ENCODE measurements around the gene DAB2IP. TPM values are rescaled to one million over a fixed set of nuclear protein-coding genes. Genes with fewer than 3 reads are reported as not detected.

DAB2IP gene
- polyA plus RNA-seq, 12 donors: 29.6 to 49.8 (median 38.4) TPM; not detected in 1

DNA sequence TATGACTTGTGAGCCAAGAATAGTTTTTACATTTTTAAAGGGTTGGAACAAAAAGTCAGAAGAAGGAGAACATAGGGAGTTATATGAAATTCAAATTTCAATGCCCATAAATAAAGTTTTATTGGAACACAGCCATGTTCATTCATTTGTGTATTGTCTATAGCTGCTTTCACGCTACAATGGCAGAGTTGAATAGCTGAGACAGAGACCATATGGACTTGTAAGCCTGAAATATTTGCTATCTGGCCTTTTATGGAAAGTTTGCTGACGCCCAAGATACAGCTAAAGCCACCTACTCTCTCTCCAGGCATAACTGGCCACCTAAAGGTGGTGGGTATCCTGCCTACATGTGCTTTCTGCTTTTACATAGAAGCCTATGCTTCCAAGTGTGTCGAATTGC lies 10.9 kb downstream of the DAB2IP start:
- DNase-seq: no peak

DNA sequence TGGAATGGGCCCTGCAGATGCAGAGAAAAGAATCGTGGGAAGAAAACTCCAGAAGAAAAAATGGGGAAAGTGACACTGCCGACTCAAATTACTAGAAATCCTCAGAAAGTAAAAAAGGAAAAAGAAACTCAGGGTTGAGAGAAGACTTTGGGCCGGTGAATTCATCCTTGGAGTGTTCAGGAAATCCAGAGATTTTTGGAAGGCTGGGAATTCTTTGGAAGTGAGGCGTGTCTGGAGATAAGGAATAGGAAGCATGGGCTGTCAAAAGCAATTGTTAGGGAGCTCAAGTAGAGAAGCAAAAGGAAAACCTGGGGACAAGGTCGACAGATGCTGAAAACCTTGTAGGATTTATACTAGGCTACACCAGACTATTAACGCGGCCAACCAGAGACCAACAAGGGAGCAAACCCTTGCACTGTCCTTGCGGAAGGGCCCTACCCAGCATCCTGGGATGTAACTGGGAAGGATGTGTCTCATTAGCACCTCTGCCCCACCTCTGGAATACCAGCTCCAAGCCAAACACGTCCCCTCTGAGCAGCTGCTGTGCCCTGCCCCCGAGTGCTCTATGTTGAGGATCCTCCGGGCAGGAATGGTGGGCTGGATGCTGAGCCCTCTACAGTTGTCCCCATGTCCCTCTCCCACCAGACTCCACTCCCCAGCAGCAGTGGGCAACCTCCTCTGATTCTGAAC lies 11.6 kb downstream of the DAB2IP start:
- no peak for DNase-seq

DNA sequence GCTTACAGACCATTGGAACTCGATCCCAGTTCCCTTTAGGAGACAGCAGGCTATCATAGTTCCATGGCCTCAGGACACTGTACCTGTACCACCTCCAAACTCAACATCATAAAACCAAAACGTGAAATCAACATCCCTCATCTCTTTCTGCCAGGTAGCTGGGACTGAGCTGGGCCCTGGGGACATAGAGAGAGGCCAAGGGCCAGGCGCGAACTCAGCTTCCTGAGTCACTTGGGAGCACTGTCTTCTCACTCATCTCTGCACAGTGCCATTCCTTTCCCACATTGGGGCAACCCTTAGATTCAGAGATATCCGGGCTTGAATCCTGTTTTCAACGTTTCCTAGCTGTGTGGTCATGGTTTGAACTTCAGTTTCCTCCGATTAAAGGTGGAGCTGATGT lies 12.2 kb downstream of the DAB2IP start:
- no peak for DNase-seq

DNA sequence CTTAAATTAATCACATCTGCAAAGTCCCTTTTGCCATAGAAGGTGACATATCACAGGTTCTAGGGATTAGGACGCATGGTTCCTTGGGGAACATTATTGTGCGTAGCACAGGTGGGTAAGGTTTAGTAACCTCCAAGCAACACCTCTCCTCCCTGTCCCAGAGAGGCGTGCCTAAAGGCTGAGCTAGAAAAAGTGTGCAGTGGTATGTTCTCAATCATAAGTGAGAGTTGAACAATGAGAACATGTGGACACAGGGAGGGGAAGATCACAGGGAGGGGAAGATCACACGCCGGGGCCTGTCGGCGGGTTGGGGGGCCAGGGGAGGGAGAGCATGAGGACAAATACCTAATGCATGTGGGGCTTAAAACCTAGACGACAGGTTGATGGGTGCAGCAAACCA lies 14.9 kb downstream of the DAB2IP start:
- DNase-seq: no peak

DNA sequence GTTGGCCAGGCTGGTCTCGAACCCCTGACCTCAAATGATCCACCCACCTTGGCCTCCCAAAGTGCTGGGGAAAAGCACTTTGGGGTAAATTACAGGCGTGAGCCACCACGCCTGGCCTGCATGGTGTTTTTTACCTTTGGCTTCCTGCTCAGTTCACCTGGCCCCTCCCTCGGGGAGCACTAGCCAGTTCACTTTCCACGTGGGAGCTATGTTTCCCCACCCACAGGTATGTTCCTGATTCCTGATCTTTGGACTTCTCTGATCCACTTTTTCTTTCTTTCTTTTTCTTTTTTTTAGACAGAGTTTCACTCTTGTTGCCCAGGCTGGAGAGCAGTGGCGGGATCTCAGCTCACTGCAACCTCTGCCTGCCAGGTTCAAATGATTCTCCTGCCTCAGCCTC lies 15.8 kb downstream of the DAB2IP start:
- DNase-seq: no peak

DNA sequence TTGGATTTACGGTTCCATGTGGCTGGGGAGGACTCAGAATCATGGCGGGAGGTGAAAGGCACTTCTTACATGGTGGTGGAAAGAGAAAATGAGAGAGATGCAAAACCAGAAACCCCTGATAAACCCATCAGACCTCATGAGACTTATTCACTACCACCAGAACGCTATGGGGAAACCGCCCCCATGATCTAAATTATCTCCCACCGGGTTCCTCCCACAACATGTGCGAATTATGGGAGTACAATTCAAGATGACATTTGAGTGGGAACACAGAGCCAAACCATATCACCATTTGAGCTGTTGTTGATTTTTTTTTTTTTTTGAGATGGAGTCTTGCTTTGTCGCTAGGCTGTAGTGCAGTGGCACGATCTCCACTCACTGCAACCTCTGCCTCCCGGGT lies 16.5 kb downstream of the DAB2IP start:
- no peak for DNase-seq

DNA sequence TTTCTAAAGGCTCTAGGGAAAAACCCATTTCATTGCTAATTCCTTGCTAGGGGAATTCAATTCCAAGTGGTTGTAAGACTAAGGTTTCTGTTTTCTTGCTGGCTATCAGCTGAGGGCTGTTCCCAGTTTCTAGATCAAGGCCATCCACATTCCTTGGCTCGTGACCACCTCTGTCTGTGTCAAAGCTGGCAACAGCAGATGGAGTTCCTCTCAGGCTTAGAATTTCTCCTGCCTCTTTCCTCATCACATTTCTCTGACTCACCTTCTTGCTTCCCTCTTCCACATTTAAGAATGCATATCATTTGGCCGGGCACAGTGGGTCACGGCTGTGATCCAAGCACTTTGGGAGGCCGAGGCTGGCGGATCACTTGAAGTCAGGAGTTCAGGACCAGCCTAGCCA lies 19.0 kb downstream of the DAB2IP start:
- DNase-seq: no peak

DNA sequence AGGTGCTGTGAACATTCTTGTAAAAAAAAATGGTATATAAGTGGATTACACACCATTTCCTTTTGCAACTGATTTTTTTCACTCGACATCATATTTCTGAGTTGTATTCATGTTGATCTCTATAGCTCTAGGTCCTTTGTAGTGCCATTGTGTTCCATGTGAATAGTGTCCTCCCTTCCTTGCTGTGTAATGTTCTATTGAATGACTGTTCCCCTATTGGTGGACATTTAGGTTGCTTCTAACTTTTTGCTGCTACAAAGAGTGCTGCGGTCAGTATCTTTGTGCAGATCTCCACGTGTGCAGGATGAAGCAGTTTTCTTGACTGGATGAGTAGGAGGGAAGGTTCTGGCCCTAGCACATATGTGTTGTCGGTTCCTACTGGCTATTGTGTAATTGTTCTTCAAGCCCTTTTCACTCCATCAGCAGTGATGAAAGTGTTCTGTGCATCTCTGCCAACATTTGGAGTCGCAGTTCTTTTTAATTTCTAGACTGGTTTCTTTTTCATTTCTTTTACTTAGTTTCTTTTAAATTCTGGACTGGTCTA lies 20.2 kb downstream of the DAB2IP start:
- no peak for DNase-seq

DNA sequence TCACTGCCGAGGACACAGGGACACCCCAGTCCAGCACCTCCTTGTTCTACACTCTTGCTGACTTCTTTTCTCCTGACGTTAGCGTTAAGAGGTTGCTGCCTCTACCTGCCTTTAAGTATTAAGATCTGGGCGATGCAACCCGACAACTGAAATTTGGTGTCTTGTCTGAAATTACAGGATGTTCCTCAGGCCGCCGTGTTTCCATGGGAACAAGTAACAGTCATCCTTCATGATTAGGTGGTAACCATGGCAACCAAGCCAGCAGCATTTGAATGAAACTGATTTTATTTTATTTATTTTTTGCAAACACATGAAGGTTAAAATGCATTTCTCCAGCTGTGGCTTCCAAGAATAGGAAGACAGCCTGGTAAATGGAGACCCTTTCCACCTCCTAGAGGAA lies 20.8 kb downstream of the DAB2IP start:
- DNase-seq: no peak

DNA sequence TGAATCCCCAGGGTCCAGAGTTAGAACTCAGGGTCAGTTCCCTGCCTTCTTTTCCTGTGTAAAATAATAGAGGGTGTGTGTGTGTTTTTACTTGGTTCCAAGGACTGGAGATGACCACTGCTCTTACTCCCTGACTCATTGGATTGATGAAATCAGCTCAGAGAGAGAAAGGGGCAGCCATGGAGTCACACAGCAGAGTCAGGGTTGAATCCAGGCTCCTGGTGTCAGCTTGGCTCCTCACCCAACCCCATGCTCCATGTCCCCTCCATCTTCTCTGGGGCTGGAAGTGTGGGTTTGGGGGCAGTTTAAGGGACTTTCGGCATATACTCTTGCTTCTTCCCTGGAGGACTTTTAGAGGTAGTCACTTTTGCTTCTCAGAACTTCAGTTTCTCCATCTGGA lies 21.6 kb downstream of the DAB2IP start:
- no peak for DNase-seq

DNA sequence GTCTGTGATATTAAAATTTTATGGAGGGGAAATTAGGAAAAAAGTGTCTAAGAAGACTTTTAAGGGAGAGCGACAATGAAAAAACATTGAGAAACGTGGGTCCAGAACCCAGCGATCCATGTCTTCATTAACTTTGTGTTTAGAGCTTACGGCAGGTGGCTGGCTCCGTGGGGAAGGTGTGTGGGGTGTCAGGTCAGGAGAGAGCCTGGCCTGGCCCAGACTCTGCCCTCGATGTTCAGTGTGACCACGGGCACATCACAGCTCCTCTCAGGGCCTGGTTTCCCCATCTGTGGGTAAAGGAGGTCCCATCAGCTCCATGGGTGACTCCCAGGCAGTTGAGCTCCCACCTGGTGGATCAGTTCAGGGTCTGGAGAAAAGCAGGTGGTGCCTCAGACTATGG lies 22.1 kb downstream of the DAB2IP start:
- DNase-seq: no peak

DNA sequence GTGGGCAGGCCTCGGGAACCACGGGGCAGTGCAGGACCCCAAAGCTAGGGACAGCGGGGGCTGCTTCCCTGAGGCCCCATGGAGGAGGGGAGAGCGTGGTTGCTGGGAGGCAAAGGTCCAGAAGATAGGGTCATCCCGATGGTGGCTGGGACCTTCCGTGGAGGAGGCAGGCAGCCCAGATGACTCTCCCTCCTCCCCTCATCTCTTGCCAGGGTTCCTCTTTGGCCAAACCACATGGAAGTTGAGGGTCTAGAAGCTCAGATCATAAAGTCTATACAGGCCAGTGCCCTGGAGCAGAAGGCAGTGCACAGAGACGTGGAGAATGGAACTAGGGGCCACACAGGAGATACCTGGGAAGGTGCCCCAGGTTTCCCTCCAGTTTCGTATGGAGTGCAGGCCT lies 22.6 kb downstream of the DAB2IP start:
- no peak for DNase-seq

DNA sequence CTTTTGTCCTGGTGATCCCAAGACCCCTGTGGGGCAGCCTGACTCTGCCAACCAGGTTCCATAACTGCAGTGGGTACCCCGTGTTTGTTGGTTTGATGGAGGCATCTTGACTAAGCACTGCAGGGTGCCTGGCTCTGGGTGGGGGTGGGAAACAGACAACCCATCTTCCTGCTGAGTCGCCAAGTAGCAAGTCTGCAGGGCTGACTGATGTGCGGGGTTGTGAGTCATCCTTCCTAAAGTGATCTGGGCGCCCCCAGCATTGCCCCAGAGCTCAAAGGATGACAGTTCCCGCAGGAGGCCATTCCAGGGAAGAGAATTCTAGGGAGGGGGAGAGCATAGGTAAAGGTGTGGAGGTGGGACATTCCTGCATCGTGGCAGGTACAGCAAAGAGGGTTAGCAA lies 23.5 kb downstream of the DAB2IP start:
- no peak for DNase-seq

DNA sequence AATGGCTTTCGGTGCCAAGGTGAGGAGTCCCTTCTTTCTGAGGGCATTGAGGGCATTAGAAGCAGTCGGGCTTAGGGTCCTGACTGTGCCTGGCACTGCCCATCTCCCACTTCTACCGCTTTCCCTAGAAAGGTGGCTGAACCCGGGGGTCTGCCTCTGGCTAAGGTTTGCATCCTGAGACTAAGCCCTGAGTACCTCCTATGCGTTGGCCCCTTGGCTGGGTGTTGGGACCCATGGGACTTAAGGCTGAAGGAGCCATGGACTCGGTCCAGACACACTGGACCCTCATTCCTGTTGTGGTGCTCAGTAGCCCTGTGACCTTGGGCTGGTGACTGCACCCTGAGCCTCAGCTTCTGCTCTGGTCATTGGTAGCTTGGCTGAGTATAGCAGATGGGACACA lies 23.9 kb downstream of the DAB2IP start:
- DNase-seq: no peak

DNA sequence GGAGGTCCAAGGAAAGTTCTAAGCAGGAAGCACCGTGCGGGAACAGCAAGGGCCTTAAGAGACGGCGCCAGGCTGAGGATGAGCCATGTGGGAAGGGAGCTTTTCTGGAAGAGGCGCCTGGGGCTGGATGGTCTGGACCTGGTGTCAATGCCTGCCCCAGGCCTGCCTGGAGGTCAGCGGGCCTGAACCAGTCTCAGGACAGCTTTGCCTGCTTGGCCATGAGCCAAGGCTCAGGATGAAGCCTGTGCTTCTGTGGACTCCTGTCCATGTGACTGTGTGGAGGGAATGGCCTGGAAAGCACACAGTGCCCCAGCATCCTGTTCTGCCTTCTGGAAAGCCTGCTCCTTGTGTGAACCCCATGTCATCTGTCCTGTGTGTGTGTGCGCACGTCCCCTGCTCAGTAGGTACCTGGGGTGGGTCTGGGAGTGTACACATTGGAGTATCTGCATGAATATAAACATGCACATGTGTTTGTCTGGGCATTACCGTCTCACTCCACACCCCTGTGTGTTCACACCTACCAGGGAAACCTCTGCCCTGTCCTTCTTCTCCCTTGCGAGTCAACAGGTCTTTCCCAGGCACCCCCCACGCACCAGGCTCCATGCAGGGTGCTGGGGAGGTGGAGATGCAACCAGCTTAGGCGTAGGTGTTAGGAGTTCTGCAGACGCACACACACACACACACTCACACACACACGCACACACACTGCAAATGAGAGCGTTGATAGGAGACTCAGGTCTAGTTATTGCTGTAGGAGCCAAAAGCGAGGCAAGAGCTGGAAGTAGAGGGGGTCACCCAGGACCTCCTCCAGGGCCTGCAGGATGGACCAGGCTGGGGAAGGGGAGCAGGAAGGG lies 24.8 kb downstream of the DAB2IP start:
- no peak for DNase-seq

DNA sequence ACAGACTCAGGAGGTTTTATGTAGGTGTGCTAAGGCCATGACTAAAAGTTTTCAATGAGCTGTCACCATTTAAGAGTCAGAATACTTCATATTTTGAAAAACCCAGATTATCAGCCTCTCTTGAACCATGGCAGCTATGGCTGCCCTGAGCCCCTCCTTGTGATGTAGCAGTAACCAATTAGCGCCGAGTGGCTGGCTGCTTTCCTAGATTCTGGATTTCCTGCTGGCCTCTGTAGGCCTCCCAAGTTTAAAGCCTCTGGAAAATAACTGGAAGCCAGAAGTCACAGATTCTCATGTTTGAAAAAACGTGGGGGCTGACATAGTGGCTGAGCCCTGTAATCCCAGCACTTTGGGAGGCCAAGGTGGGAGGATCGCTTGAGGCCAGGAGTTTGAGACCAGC lies 25.5 kb downstream of the DAB2IP start:
- no peak for DNase-seq

DNA sequence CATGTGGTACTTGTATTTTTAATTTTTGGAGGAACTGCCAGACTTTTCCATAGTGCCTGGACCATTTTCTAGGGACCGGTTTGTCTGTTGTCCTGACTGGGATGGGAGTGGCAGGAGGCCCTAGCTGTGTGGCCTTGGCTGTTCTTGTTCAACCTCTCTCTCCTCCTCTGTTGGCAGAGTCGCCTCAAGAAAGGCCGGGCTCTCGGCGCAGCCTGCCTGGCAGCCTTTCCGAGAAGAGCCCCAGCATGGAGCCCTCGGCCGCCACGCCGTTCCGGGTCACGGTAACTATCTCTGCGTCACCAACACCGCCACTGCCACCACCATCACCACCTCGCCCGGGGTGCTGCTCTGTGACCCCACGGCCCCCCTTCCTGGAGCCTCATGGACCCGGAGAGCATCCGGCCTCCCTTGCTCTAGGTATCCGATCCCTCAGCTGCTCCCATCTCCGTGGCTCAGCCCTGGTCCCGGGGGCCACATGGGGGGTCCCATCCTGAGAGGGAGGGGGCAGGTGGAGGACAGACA lies 27.1 kb downstream of the DAB2IP start:
- DNase-seq: no peak

DNA sequence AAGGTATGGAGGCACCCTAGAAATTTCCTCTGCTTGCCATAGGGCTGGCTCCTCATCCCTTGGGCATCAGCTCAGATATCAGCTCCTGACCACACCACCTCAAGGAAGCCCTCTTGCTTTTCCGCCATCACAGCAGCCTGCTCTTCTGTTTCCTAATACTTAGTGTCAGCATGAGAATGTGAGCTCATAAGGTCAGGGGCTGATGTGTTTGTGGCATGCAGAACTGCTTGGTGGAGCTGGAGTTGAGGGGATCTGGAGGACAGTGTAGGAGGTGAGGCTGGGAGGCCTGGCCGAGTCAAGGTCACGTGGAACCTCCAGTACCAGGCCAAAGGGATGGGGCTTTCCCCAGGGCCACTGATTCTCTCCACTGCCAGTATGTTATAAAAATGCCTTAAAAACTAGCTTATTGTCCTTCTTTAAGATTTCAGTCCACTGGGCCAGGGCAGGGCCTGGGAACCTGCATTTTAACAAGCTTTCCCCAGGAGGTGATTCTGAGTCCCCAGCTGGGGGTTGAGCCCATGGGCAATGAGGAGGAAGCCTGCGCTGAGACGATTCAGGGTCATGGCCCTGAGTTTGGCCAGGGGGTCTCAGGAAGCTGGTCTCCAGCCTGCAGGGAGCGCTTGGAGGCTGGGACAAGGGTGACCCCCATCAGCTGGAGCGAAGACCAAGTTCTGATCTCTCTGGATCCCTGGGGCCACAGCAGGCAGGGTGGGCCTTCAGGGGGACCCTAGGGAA lies 28.6 kb downstream of the DAB2IP start:
- DNase-seq: no peak

DNA sequence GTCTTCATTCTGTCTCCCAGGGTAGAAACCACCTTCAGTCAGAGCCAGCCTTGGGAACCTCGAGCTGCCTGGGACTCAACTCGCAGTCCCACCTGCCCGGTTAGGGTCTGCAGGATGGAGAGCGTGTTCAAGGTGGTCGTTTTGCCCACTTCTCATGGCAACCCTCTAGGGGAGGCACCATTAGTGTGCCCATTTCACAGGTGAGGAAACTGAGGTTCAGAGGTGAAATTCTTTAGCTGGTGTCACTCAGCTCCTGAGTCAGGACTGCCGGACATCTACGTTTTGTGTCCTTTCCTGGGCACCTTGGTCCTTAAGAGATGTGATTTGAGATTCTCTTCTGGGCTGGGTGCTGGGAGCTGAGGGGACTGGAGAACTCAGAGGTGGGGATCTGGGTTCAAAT lies 30.0 kb downstream of the DAB2IP start:
- DNase-seq: no peak

DNA sequence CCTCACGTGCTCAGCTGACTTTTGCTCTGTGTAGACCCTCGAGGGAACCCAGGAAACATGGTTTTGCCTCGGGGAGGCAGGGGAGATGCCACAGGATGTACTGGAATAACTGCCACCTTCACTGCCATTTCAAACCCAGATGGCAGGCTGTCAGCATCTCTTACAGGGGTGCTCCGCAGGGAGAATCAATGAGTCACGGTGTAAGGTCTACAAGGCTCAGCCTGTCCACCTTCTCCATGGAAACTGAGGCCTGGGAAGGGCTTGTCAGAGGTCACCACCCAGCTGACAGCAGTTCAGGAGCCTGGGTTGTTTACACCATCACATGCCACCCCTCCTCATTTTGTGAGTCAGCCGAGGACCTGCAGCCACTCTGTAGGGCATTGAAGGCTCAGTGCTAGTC lies 30.8 kb downstream of the DAB2IP start:
- DNase-seq: no peak

DNA sequence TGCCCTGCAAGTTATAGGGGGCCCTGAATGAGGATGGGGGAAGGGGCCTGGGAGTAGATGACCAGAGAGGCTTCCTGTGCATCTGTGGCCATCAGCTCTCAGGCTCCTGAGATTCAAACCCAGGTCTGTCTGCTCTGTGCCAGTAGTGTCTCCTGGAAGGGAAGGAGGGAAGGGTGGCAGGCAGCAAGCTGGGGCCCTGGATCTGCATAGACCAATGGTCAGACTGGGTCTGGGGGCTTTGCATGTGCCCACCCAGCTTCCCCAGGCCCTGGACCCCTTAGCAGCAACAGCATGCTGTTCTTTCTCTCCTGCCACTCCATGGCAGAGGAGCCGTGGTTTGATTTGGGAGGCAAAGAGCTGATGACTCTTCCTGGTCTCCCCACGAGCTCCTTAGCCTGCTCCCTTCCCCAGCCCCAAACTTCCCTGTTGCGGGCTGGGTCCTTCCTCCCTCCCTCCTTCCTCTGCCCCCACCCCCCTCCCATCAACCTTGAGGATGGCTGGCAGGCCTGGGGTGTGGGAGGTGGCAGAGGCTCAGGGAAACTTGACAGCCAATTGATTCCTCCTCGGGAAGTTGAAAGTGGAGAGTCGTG lies 31.6 kb downstream of the DAB2IP start:
- no peak for DNase-seq

DNA sequence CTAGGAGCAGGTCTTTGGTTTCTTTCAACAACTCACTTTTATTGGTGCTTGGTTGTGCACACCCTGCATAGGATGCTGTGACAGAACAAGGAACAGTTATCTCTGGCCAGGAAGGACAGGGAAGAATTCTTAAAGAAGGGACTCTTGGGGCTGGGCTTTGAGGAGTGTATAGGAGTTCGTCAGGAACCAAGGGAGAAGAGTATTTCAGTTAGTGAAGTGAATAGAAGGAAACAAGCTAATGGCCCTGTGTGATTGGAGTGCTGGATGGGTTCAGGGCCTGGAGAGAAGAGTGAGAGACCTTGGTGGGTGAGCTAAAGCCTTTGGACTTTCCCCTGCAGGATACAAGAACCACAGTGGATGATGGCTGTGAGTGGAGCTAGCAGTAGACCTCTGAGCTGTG lies 32.2 kb downstream of the DAB2IP start:
- DNase-seq: no peak
